Mesangial cell (primary cell): Measurements from ENCODE around the gene AQP4. TPM values are rescaled to one million over a fixed set of nuclear protein-coding genes. Genes with fewer than 3 reads are reported as not detected.

Source experiments
- total RNA-seq: library from RNA; depleted of rRNA; stranded (reverse); fragments of >200 nt; gene quantifications from 2 replicates; pipeline ENCODE4 v1.2.3, GENCODE V29; 2015

Gene AQP4, protein sequence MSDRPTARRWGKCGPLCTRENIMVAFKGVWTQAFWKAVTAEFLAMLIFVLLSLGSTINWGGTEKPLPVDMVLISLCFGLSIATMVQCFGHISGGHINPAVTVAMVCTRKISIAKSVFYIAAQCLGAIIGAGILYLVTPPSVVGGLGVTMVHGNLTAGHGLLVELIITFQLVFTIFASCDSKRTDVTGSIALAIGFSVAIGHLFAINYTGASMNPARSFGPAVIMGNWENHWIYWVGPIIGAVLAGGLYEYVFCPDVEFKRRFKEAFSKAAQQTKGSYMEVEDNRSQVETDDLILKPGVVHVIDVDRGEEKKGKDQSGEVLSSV
- 0.51 TPM in 1 of 2 replicates, not detected in the other for total RNA-seq

DNA sequence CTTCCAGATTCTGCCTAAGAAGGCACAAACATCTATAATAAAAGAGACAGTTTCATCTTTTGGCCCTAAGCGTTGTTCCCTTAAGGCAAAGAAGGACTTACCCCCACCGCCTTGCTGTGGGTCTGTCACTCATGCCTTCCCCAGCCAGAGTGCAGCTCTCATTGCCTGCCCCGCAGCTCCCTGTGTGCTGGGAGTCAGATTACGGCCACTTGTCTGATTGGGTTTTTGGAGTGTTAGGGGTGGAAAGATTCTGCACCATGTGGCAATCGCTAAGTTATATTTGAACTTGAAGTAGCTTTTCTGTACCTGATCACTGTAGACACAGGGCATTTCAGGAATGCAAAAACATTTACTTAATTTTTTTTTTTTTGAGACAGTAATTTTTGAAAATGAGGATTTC is at the start of gene AQP4:
Gene AQP4 (minus strand): TSS at position 151 of the 400 bp plus-strand sequence. CDS start 18 bp downstream, at position 133.

